ENCODE results near the gene KIF3B.

The KIF3B gene

DNA sequence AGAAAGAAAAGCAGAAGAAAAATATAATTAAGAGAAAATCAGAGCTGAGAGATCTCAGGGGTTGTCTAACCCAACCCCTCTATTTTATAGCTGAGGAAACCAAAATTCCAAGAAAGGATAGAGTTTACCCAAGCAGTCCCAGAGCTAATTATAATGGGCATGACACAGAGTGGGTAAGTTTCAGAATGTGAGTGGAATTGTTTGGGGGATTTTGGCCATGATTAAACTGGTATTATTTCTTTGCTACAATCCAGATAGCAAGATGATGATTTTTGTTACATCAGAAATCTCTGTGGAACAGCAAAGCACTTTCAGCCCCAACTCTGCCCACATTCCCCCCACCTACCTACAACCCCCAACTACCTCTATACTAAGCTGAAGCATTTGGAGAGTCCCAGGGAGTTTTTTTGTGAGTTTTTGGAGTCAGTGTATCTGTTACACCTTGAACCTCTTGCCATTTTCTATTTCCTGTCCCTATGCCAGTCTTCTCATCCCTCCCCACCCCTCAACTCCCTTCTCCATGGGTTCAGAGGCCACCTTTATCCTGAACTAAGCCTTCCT, 45.0 kb upstream of the KIF3B start:
- TF ChIP-seq, protein P1, sequence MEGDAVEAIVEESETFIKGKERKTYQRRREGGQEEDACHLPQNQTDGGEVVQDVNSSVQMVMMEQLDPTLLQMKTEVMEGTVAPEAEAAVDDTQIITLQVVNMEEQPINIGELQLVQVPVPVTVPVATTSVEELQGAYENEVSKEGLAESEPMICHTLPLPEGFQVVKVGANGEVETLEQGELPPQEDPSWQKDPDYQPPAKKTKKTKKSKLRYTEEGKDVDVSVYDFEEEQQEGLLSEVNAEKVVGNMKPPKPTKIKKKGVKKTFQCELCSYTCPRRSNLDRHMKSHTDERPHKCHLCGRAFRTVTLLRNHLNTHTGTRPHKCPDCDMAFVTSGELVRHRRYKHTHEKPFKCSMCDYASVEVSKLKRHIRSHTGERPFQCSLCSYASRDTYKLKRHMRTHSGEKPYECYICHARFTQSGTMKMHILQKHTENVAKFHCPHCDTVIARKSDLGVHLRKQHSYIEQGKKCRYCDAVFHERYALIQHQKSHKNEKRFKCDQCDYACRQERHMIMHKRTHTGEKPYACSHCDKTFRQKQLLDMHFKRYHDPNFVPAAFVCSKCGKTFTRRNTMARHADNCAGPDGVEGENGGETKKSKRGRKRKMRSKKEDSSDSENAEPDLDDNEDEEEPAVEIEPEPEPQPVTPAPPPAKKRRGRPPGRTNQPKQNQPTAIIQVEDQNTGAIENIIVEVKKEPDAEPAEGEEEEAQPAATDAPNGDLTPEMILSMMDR (IDR thresholded peaks at IDR 0.05; ENCODE audit: control insufficient read depth, extremely low read depth, insufficient read depth), result no peak
- no peak for DNase-seq (ENCODE audit: low read depth)
- no peak overlapping the region for H3K4me3 ChIP-seq (ENCODE audit: low read depth, low read length)

DNA sequence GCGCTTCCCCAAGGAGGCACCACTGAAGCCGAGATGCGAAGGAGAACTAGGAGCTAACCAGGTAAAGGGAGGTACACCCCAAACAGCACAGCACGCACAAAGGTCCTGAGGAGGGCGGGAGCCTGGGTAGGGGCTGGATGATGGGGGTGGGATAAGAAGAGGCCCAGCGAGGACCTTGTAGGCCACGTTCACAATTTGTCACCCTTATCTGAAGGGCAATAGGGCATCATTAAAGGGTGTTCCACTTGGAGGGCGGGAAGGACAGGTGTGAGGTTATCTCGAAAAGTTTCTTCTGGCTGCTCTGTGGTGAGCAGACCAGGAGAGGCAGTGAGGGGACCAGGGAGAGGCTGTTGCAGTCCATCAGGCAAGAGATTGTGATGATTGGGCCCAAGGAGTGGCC, 44.2 kb upstream of the KIF3B start:
- no peak overlapping the region for H3K4me3 ChIP-seq (ENCODE audit: low read depth, low read length)
- no peak for DNase-seq (ENCODE audit: low read depth)
- TF ChIP-seq, protein P1 (IDR thresholded peaks at IDR 0.05; ENCODE audit: control insufficient read depth, extremely low read depth, insufficient read depth), result no peak

DNA sequence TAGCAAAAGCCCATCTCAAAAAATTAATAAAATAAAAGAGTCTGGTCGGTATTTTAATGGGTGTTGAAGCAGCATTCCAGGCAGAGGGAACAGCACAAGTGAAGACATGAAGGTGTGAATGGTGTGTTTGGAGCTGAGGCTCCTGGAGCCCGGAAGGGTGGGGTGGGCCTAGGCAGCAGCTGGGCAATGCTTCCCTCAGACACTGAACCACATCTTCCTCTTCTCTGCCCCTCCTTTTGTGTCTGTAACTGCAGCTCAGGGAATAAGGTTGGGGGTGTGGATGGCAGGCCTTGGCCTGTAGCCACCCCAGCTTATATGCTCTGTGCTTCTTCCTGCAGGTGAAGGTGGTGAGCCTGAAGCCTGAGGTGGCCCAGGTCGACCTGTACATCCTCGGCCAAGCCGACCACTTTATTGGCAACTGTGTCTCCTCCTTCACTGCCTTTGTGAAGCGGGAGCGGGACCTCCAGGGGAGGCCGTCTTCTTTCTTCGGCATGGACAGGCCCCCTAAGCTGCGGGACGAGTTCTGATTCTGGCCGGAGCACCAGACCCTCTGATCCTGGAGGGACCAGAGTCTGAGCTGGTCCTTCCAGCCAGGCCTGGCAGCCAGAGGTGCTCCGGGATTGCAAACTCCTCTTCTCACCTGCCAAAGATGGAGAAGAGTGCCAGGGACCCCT, 43.2 kb upstream of the KIF3B start:
- H3K4me3 ChIP-seq (ENCODE audit: low read depth, low read length), result no peak overlapping the region
- TF ChIP-seq, protein P1 (IDR thresholded peaks at IDR 0.05; ENCODE audit: control insufficient read depth, extremely low read depth, insufficient read depth), result no peak
- no peak for DNase-seq (ENCODE audit: low read depth)

- no peak overlapping the region for H3K4me3 ChIP-seq (ENCODE audit: low read depth, low read length)
- TF ChIP-seq, protein P1 (IDR thresholded peaks at IDR 0.05; ENCODE audit: control insufficient read depth, extremely low read depth, insufficient read depth), result no peak
- no peak for DNase-seq (ENCODE audit: low read depth)
Measured at GRCh38 chr20:32235331-32236047, 42.0 kb upstream of the KIF3B start.

GRCh38 chr20:32236048-32236533, 41.4 kb upstream of the KIF3B start:
- no peak overlapping the region for H3K4me3 ChIP-seq (ENCODE audit: low read depth, low read length)
- TF ChIP-seq, protein P1 (IDR thresholded peaks at IDR 0.05; ENCODE audit: control insufficient read depth, extremely low read depth, insufficient read depth), result no peak
- DNase-seq (ENCODE audit: low read depth), result no peak

DNA sequence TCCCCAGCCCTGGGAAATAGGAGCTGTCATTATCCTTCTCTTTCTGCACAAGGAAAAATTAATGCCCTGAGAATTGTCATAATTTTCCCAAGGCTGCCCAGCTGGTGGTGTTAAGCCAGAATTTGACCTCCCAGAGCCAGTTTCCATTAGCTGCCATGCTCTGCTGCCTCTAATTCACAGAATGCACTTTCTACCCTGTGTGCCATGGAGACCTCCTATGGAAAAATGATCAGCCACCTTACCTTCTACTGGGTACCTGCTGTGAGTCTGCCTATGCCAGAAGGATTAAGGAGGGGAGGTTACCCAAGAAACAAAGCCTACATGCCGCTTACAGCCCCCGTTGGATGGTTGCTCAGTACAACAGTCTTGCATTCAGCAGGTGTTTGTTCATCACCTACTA, 40.6 kb upstream of the KIF3B start:
- no peak for DNase-seq (ENCODE audit: low read depth)
- TF ChIP-seq, protein P1 (IDR thresholded peaks at IDR 0.05; ENCODE audit: control insufficient read depth, extremely low read depth, insufficient read depth), result no peak
- no peak overlapping the region for H3K4me3 ChIP-seq (ENCODE audit: low read depth, low read length)
